Stimulated activated naive CD8-positive, alpha-beta T cell treated with anti-CD3 and anti-CD28 coated beads, Interleukin-15, Interleukin-2, amounts not matched to agents 100 ng/mL and 50 ng/mL, for 24 hours (primary cell): ENCODE data around the gene ZMAT3.

Experiments
- H3K27ac Mint-ChIP-seq: one replicate; pipeline ENCODE4 v1.8.0; 2021; ENCODE audit warnings: mild to moderate bottlenecking, mixed read lengths
- H3K27me3 Mint-ChIP-seq: one replicate; pipeline ENCODE4 v1.8.0; 2021; ENCODE audit warnings: mixed read lengths
- H3K36me3 Mint-ChIP-seq: one replicate; pipeline ENCODE4 v1.8.0; 2021; ENCODE audit warnings: low read depth, mixed read lengths
- H3K4me1 Mint-ChIP-seq: one replicate; pipeline ENCODE4 v1.8.0; 2021; ENCODE audit warnings: low read depth, mixed read lengths
- H3K4me3 Mint-ChIP-seq: one replicate; pipeline ENCODE4 v1.8.0; 2021; ENCODE audit warnings: mild to moderate bottlenecking, mixed read lengths
- H3K9me3 Mint-ChIP-seq: one replicate; pipeline ENCODE4 v1.8.0; 2021; ENCODE audit warnings: mixed read lengths

Gene ZMAT3

GRCh38 chr3:179020112-179020511 is 51.5 kb downstream of the ZMAT3 start:
- H3K27ac Mint-ChIP-seq = no peak overlapping the region
- H3K9me3 Mint-ChIP-seq = no peaks in the 10 kb centered on the region
- H3K4me1 Mint-ChIP-seq = peaks cover 45% of the 10 kb centered on the region
- H3K4me3 Mint-ChIP-seq = no peak overlapping the region
- H3K36me3 Mint-ChIP-seq = peaks cover 13% of the 10 kb centered on the region
- no peaks in the 10 kb centered on the region for H3K27me3 Mint-ChIP-seq

DNA sequence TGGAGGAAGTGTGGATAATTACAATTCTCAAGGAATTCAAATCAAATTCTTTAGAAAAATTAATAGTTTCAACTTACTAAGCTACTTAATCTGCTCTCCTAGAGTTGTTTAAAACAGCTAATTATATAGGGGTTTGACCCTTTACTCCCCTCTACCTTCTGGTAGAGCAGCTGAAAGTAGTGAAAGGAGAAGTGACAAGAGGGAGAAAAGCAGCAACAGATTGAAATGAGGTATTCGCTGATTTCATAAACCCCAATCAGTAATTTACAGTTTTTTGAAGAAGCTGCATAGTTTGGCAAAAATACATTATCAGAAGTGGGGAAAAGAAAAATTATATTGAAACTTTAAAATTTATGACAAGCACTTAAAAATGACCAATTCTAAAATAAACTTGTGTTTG is 52.8 kb downstream of the ZMAT3 start:
- Mint-ChIP-seq H3K27me3 (no peaks in the 10 kb centered on the region), H3K36me3 (peaks cover 6% of the 10 kb centered on the region), H3K27ac (no peak overlapping the region), H3K9me3 (no peaks in the 10 kb centered on the region), H3K4me1 (peaks cover 46% of the 10 kb centered on the region), H3K4me3 (no peak overlapping the region)

DNA sequence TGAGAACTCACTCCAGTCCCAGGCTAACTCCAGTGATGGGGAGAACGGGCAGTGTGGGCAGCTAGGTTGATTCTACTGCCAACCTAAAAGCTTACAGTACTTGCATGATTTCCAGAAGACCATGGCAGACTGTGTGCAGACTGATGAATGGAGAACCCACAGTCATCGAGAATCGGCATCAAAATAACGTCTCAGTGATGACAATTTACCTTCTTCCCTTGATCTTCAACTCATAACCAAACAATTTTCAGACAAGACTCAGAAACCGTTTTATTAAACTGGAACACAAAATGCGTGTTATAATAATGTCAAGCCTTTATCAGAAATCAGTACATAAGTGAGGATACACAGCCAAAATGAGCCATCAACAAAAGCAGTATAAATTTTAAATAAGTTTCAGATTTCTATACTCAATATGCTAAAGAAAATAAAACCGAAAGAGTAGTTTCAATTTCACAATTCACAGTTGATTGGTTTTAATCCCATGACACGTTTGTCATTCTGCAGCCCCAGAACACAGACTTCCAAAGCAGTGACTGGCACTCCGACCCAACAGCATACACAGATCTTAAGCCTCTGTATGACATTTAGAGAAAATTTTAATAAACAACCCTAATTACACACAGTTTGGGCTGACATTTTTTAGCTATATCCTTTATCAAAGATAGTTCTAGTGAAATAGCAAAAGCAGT is 54.5 kb downstream of the ZMAT3 start:
- Mint-ChIP-seq H3K27me3 (no peaks in the 10 kb centered on the region), H3K4me3 (peak overlapping the region; percentile 61), H3K9me3 (no peaks in the 10 kb centered on the region), H3K36me3 (peaks cover 4% of the 10 kb centered on the region), H3K27ac (peak overlapping the region; percentile 64), H3K4me1 (peaks cover 46% of the 10 kb centered on the region)

DNA sequence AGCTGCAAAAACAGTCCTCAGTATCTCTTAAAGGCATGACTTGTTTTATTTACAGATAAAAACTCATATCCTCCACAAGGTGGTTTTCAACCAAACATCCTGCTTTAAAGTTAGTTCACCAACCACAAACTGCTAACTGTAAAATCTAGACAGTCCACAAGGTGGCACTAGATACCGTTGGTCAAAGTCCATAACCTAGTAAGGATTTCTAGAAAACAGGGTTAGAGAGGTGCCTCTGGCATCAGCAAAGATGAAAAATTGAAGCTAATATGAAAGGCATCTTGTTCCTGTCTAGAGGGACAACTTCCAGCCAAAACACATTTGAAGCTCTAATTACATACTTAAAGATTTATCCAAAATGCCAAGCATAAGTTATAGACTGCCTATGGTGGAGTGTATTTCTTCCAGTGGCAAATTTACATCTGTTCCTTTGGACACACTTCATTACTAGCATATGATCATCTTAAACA is 56.0 kb downstream of the ZMAT3 start:
- no peak overlapping the region for H3K4me3 Mint-ChIP-seq
- peaks cover 35% of the 10 kb centered on the region for H3K4me1 Mint-ChIP-seq
- peaks cover 4% of the 10 kb centered on the region for H3K27me3 Mint-ChIP-seq
- H3K9me3 Mint-ChIP-seq = no peaks in the 10 kb centered on the region
- peak overlapping the region; percentile 21 for H3K27ac Mint-ChIP-seq
- H3K36me3 Mint-ChIP-seq = peaks cover 4% of the 10 kb centered on the region

DNA sequence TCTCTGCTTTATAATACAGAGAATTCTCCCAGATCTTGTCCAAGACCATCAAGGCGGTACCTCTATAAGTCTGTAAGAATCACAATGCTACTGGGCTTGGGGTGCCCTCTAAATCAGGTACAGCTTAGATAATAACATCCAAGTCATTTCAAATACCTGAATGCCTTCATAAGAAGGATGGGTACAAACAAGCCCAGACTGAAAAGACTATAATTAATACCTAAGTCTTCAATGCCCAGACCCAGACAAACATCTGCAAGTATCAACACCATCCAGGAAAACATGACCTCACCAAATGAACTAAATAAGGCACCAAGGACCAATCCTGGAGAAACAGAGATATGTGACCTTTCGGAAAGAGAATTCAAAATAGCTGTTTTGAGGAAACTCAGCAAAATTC is 65.9 kb downstream of the ZMAT3 start:
- H3K4me1 Mint-ChIP-seq = peaks cover 7% of the 10 kb centered on the region
- peaks cover 39% of the 10 kb centered on the region for H3K27me3 Mint-ChIP-seq
- H3K4me3 Mint-ChIP-seq = no peak overlapping the region
- H3K27ac Mint-ChIP-seq = no peak overlapping the region
- H3K36me3 Mint-ChIP-seq = peaks cover 3% of the 10 kb centered on the region
- H3K9me3 Mint-ChIP-seq = no peaks in the 10 kb centered on the region

DNA sequence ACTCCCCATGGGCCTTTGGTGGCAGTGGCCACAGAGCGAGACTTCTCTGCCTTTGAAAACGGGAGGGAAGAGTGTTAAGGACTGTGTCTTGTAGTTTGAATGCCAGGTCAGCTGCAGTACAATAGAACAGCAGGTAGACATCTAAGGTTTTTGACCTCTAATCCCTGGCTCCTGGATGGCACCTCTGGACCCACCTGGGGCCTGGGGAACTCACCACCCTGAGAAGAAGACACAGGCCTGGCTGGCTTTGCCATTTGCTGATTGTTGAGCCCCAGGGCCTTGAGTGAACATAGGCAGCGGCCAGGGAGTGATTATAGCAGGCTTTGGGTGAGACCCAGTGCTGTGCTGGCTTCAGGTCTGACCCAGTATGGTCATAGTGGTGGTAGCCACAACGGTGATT is 66.4 kb downstream of the ZMAT3 start:
- H3K4me1 Mint-ChIP-seq = peaks cover 11% of the 10 kb centered on the region
- H3K9me3 Mint-ChIP-seq = no peaks in the 10 kb centered on the region
- peaks cover 34% of the 10 kb centered on the region for H3K27me3 Mint-ChIP-seq
- H3K4me3 Mint-ChIP-seq = no peak overlapping the region
- H3K27ac Mint-ChIP-seq = no peak overlapping the region
- peaks cover 3% of the 10 kb centered on the region for H3K36me3 Mint-ChIP-seq

- Mint-ChIP-seq H3K4me3 (no peak overlapping the region), H3K36me3 (peaks cover 3% of the 10 kb centered on the region), H3K27me3 (peaks cover 1% of the 10 kb centered on the region), H3K9me3 (no peaks in the 10 kb centered on the region), H3K4me1 (peaks cover 33% of the 10 kb centered on the region), H3K27ac (peak overlapping the region; percentile 67)
Observed at GRCh38 chr3:179000659-179001058, 71.0 kb downstream of the ZMAT3 start.

DNA sequence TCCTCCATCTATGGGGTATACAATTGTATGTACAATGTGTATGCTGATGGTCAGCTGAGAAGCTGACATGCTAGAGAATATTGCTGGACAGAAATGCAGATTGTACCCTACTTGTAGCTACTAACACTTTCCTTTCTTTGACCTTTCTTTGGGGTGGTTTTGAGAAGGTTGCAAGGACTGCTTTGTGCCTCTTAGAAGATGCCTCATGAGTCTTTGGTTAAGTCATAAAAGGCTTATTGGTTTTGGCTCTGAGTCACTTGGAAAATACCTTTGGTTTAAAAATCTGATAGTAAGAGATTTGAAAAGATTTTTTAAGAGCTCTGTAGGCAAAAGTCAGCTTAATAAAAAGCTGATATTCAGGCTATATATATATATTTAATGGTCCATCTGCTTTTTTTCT is 71.5 kb downstream of the ZMAT3 start:
- Mint-ChIP-seq H3K4me1 (peaks cover 33% of the 10 kb centered on the region), H3K4me3 (peak overlapping the region; percentile 57), H3K9me3 (no peaks in the 10 kb centered on the region), H3K27me3 (no peaks in the 10 kb centered on the region), H3K27ac (peak overlapping the region; percentile 84), H3K36me3 (peaks cover 3% of the 10 kb centered on the region)

- H3K27me3 Mint-ChIP-seq = no peaks in the 10 kb centered on the region
- no peak overlapping the region for H3K27ac Mint-ChIP-seq
- H3K4me3 Mint-ChIP-seq = no peak overlapping the region
- H3K36me3 Mint-ChIP-seq = peaks cover 5% of the 10 kb centered on the region
- H3K4me1 Mint-ChIP-seq = peaks cover 32% of the 10 kb centered on the region
- peaks cover under 1% of the 10 kb centered on the region for H3K9me3 Mint-ChIP-seq
Observed at GRCh38 chr3:178996399-178996798, 75.2 kb downstream of the ZMAT3 start.

DNA sequence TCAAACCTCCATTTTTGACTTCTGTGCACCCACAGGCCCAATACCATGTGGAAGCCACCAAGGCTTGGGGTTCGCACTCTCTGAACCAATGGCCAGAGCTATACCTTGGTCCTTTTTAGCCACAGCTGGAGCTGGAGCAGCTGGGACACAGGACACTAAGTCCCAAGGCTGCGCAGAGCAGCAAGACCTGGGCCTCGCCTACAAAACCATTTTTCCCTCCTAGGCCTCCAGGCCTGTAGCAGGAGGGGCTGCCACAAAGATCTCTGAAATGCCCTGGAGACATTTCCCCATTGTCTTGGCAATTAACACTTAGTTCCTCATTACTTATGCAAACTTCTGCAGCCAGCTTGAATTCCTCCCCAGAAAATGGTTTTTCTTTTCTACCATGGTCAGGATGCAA is 81.3 kb downstream of the ZMAT3 start:
- Mint-ChIP-seq H3K27me3 (peaks cover 4% of the 10 kb centered on the region), H3K36me3 (peaks cover 51% of the 10 kb centered on the region), H3K9me3 (peaks cover 45% of the 10 kb centered on the region)

DNA sequence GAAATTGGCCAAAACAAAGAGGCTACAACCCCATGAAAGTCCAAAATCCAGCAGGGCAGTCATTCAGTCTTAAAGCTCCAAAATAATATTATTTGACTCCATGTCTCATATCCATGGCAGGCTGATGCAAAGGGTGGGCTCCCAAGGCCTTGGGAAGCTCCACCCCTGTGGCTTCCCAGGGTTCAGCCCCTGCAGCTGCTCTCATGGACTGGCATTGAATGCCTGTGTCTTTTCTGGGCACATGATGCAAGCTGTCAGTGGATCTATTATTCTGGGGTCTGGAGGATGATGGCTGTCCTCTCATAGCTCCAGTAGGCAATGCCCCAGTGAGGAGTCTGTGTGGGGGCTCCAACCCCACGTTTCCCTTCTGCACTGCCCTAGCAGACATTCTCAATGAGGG is 81.8 kb downstream of the ZMAT3 start:
- Mint-ChIP-seq H3K27ac (no peak overlapping the region), H3K9me3 (peaks cover 45% of the 10 kb centered on the region), H3K36me3 (peaks cover 56% of the 10 kb centered on the region), H3K27me3 (peaks cover 4% of the 10 kb centered on the region), H3K4me1 (no peaks in the 10 kb centered on the region), H3K4me3 (no peak overlapping the region)

More for the DNA sequence above, 81.3 kb downstream of the ZMAT3 start:
- H3K27ac Mint-ChIP-seq = no peak overlapping the region
- no peaks in the 10 kb centered on the region for H3K4me1 Mint-ChIP-seq
- H3K4me3 Mint-ChIP-seq = no peak overlapping the region

DNA sequence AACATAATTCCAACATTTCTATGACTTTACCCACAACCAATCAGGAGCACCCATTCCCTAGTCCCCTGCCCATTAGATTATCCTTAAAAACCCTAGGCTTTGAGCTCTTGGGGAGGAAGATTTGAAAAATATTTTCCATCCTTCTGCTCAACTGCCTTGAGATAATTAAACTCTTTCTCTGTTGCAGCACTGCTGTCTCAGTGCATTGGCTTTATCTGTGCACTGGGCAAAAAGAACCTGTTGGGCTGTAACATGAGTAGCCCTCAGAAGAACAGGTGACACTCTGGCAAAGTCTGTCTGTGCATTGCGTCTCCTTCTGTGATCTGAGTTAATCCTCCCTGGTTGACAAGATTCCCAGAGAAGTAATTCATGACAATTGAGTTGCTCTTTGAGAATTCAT is 83.9 kb downstream of the ZMAT3 start:
- Mint-ChIP-seq H3K4me3 (no peak overlapping the region), H3K9me3 (peaks cover 45% of the 10 kb centered on the region), H3K36me3 (peaks cover 59% of the 10 kb centered on the region), H3K27ac (no peak overlapping the region), H3K27me3 (peaks cover 4% of the 10 kb centered on the region), H3K4me1 (peaks cover 2% of the 10 kb centered on the region)

DNA sequence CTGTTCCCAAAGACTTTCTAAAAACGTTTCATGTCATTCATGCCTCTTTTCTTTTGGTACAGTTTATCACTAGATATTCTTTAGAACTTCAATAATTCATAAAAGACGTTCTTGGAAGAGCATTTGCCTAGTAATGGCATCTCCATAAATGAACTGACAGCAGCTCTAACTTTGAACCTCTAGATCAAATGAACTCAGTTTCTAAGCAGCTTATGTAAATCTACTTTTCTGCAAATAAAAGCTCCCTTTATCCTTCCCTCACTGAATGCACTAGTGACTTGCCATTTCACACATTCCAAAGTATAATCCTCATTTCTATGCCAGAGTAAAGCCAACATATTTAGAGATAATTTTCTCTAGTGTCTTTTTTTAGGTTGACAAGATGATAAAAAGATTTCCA is 85.2 kb downstream of the ZMAT3 start:
- peaks cover 4% of the 10 kb centered on the region for H3K27me3 Mint-ChIP-seq
- no peak overlapping the region for H3K27ac Mint-ChIP-seq
- no peak overlapping the region for H3K4me3 Mint-ChIP-seq
- peaks cover 5% of the 10 kb centered on the region for H3K4me1 Mint-ChIP-seq
- H3K9me3 Mint-ChIP-seq = peaks cover 45% of the 10 kb centered on the region
- H3K36me3 Mint-ChIP-seq = peaks cover 54% of the 10 kb centered on the region

DNA sequence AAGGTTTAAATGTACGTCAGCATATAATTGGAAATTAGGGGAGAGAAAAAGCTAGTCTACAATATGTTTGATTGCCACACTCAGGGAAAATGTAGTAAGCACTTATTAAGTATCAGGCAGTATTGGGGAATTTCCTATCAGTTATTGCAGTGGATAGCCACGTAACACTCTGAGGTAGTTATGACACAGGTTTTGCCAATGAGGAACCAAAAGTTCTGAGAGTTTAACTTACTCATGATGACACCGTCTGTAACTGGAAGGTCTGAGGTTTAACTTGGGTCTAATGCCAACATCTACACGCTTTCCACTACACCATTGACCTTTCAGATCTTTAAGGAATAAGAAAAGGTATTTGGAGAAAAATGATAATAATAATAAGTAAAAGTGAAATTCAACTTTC is 89.5 kb downstream of the ZMAT3 start:
- peaks cover 19% of the 10 kb centered on the region for H3K9me3 Mint-ChIP-seq
- no peak overlapping the region for H3K27ac Mint-ChIP-seq
- peaks cover 4% of the 10 kb centered on the region for H3K27me3 Mint-ChIP-seq
- peaks cover 29% of the 10 kb centered on the region for H3K36me3 Mint-ChIP-seq
- no peak overlapping the region for H3K4me3 Mint-ChIP-seq
- peaks cover 5% of the 10 kb centered on the region for H3K4me1 Mint-ChIP-seq

- Mint-ChIP-seq H3K27ac (no peak overlapping the region), H3K4me1 (no peaks in the 10 kb centered on the region), H3K4me3 (no peak overlapping the region), H3K9me3 (peaks cover 12% of the 10 kb centered on the region), H3K27me3 (no peaks in the 10 kb centered on the region), H3K36me3 (peaks cover 8% of the 10 kb centered on the region)
Observed at GRCh38 chr3:178975320-178975719, 96.3 kb downstream of the ZMAT3 start.

DNA sequence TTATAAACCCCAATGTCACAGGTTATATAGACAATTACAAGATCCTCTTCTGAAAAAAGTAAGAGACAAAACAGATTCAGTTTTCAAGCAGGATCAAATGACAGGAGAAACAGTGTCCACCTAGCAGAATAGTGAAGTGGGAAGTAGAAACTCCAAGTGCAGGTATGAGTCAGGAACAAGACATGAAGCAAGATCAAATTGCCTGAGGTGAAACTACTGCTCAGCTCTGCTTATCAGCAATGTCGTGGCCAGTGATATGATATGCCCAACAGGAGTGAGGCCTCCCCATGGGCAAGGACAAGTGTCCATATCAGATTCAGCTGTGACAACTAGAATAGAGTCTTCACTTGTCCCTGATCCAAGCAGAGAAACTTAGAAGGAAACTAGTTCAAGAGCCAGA is 100.0 kb downstream of the ZMAT3 start:
- Mint-ChIP-seq H3K4me1 (peaks cover 25% of the 10 kb centered on the region), H3K4me3 (no peak overlapping the region), H3K27me3 (no peaks in the 10 kb centered on the region), H3K9me3 (peaks cover 7% of the 10 kb centered on the region), H3K36me3 (peaks cover 8% of the 10 kb centered on the region), H3K27ac (no peak overlapping the region)
